CD4-positive, alpha-beta T cell (primary cell): Measurements from ENCODE around the gene PDE8A. TPM values are rescaled to one million over a fixed set of nuclear protein-coding genes. Genes with fewer than 3 reads are reported as not detected.

ENCODE experiments used
- ATAC-seq: fragments of 200-7000 bp; cut with Tn5 transposase; one replicate; pipeline ENCODE4 v1.10.0; 2022; ENCODE audit warnings: mild to moderate bottlenecking; ENCODE audit not compliant: poor library complexity
- CTCF ChIA-PET: fragments of 350-600 bp; sonication (Branson Sonifier 250); formaldehyde crosslinking; loops from one replicate; lab custom pipeline; 2021; ENCODE audit warnings: antibody characterized with exemption, inconsistent platforms; lab: Charles Lee
- POLR2A ChIA-PET: fragments of 350-600 bp; sonication (Branson Sonifier 250); formaldehyde crosslinking; loops from one replicate; lab custom pipeline; 2021; ENCODE audit warnings: antibody characterized with exemption, inconsistent platforms; lab: Charles Lee
- DNase-seq, 14 experiments: peaks; one replicate each; pipeline ENCODE4 v3.0.0-alpha.2; 2013 to 2020; ENCODE audit warnings: mixed read lengths in 2 of 14
- H3K27ac ChIP-seq, 2 donors: one replicate each; pipeline versions ENCODE4 v1.5.1 to v1.7.0; 2013; ENCODE audit warnings: low read length in 2 of 2, low read depth in 1 of 2, mild to moderate bottlenecking in 1 of 2
- H3K27me3 ChIP-seq, 2 experiments: 1 replicate in 1 of 2; 2 replicates in 1 of 2; pipeline versions ENCODE4 v1.6.1 to v1.7.0; 2013; ENCODE audit warnings: low read length in 2 of 2, control low read depth in 1 of 2, mild to moderate bottlenecking in 1 of 2, moderate library complexity in 1 of 2; ENCODE audit not compliant: insufficient read depth in 2 of 2, control insufficient read depth in 1 of 2
- H3K36me3 ChIP-seq: one replicate; pipeline ENCODE4 v1.6.1; 2013; ENCODE audit warnings: low read length, control low read depth; ENCODE audit not compliant: insufficient read depth
- H3K4me1 ChIP-seq: one replicate; pipeline ENCODE4 v1.6.1; 2013; ENCODE audit warnings: low read length, control low read depth; ENCODE audit not compliant: insufficient read depth
- H3K4me3 ChIP-seq: one replicate; pipeline ENCODE4 v1.5.1; 2013; ENCODE audit warnings: mild to moderate bottlenecking, low read length, moderate library complexity
- H3K9me3 ChIP-seq, 2 experiments: 1 replicate in 1 of 2; 2 replicates in 1 of 2; pipeline versions ENCODE4 v1.6.1 to v1.7.0; 2013; ENCODE audit warnings: low read length in 2 of 2, mild to moderate bottlenecking in 2 of 2, control low read depth in 1 of 2, moderate library complexity in 1 of 2; ENCODE audit not compliant: control insufficient read depth in 1 of 2, insufficient read depth in 1 of 2
- H3K27ac Mint-ChIP-seq: one replicate; pipeline ENCODE4 v1.8.0; 2020; ENCODE audit warnings: mixed read lengths
- H3K27me3 Mint-ChIP-seq: one replicate; pipeline ENCODE4 v1.8.0; 2021; ENCODE audit warnings: mixed read lengths
- H3K36me3 Mint-ChIP-seq: one replicate; pipeline ENCODE4 v1.8.0; 2021; ENCODE audit warnings: low read depth, mixed read lengths
- H3K4me1 Mint-ChIP-seq: one replicate; pipeline ENCODE4 v1.8.0; 2021; ENCODE audit warnings: low read depth, mixed read lengths
- H3K4me3 Mint-ChIP-seq: one replicate; pipeline ENCODE4 v1.8.0; 2020; ENCODE audit warnings: mild to moderate bottlenecking, mixed read lengths
- H3K9me3 Mint-ChIP-seq: one replicate; pipeline ENCODE4 v1.8.0; 2020; ENCODE audit warnings: mixed read lengths
- intact Hi-C, 2 experiments: fragments of 100-400 bp; cut with DNase I in 1 of 2; cut with micrococcal nuclease in 1 of 2; formaldehyde crosslinking; loops; one replicate each; pipeline versions ENCODE4 v1.15.1 to v1.9.0; 2023 to 2025; cut with DNase I, micrococcal nuclease
- total RNA-seq, 174 experiments: library from RNA in 2 of 174; stranded (reverse) in 2 of 174; gene quantifications; one replicate each; pipeline ENCODE4 v1.2.3 and lab custom pipeline; 2021 to 2026
- TF ChIP-seq, protein P1 (sequence below): fragments of 200-600 bp; IDR thresholded peaks from one replicate; pipeline ENCODE4 v1.8.0; 2022; ENCODE audit warnings: antibody characterized with exemption, mild to moderate bottlenecking

Gene PDE8A
- total RNA-seq, 2 experiments from 2014 or later: 29.8 to 34.3 TPM

DNA sequence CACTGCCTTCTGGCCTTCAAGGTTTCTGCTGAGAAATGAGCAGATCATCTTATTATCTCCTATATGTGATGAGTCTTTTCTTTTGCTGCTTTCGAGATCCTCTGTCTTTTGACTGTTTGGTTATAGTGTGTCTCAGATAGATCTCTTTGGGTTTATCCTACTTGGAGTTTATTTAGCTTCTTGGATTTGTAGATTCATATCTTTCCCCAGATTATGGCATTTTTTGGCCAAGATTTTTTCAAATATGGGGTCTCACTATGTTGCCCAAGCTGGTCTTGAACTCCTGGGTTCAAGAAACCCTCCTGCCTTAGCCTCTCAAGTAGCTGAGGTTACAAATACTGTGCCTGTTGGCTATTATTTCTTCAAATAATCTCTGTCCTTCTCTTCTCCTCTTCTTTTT lies 150.3 kb downstream of the PDE8A start:
- H3K9me3 Mint-ChIP-seq: no peaks in the 10 kb centered on the region
- DNase-seq (no peak), ATAC-seq (no peak)
- Histone ChIP-seq H3K27me3 (no peaks in the 10 kb centered on the region), H3K4me3 (no peak overlapping the region), H3K9me3 (no peaks in the 10 kb centered on the region), H3K4me1 (no peaks in the 10 kb centered on the region), H3K27ac (no peak overlapping the region), H3K36me3 (peaks cover 32% of the 10 kb centered on the region)
- no peak overlapping the region for H3K4me3 Mint-ChIP-seq
- no peaks in the 10 kb centered on the region for H3K4me1 Mint-ChIP-seq
- intact Hi-C loops: no loop called here
- H3K27ac Mint-ChIP-seq: no peak overlapping the region
- H3K27me3 Mint-ChIP-seq: no peaks in the 10 kb centered on the region
- ChIA-PET CTCF (no interaction called here), POLR2A (no interaction called here)
- TF ChIP-seq, protein P1, sequence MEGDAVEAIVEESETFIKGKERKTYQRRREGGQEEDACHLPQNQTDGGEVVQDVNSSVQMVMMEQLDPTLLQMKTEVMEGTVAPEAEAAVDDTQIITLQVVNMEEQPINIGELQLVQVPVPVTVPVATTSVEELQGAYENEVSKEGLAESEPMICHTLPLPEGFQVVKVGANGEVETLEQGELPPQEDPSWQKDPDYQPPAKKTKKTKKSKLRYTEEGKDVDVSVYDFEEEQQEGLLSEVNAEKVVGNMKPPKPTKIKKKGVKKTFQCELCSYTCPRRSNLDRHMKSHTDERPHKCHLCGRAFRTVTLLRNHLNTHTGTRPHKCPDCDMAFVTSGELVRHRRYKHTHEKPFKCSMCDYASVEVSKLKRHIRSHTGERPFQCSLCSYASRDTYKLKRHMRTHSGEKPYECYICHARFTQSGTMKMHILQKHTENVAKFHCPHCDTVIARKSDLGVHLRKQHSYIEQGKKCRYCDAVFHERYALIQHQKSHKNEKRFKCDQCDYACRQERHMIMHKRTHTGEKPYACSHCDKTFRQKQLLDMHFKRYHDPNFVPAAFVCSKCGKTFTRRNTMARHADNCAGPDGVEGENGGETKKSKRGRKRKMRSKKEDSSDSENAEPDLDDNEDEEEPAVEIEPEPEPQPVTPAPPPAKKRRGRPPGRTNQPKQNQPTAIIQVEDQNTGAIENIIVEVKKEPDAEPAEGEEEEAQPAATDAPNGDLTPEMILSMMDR: no peak
- H3K36me3 Mint-ChIP-seq: peaks cover 95% of the 10 kb centered on the region

DNA sequence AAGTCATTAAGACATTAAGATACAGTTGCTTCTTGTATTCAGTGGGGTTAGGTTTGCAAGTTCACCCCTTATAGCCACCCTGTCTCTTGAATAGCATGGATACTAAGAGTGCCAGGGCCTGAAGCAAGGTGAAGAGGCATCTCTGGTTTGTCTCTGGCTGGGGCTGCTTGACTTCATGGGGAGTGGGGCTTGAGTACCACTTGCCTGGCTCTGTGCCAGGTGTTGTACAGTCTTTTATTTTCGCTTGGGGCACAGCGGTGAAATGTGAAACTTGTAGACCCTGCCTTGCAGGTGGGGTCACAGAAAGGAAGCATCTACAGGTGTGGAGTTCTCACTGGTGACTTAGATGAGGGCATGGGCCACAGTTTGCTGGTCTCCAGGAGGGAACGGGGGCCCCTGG lies 152.1 kb downstream of the PDE8A start:
- Mint-ChIP-seq H3K27me3 (no peaks in the 10 kb centered on the region), H3K9me3 (no peaks in the 10 kb centered on the region), H3K4me3 (no peak overlapping the region), H3K27ac (no peak overlapping the region), H3K36me3 (peaks cover 90% of the 10 kb centered on the region), H3K4me1 (no peaks in the 10 kb centered on the region)
- CTCF ChIA-PET: no interaction called here
- TF ChIP-seq, protein P1: no peak
- ATAC-seq (no peak), DNase-seq (no peak)
- Histone ChIP-seq H3K9me3 (no peaks in the 10 kb centered on the region), H3K36me3 (peaks cover 37% of the 10 kb centered on the region), H3K4me3 (no peak overlapping the region), H3K27me3 (no peaks in the 10 kb centered on the region), H3K4me1 (no peaks in the 10 kb centered on the region), H3K27ac (no peak overlapping the region)
- intact Hi-C loops: no loop called here
- POLR2A ChIA-PET: no interaction called here

DNA sequence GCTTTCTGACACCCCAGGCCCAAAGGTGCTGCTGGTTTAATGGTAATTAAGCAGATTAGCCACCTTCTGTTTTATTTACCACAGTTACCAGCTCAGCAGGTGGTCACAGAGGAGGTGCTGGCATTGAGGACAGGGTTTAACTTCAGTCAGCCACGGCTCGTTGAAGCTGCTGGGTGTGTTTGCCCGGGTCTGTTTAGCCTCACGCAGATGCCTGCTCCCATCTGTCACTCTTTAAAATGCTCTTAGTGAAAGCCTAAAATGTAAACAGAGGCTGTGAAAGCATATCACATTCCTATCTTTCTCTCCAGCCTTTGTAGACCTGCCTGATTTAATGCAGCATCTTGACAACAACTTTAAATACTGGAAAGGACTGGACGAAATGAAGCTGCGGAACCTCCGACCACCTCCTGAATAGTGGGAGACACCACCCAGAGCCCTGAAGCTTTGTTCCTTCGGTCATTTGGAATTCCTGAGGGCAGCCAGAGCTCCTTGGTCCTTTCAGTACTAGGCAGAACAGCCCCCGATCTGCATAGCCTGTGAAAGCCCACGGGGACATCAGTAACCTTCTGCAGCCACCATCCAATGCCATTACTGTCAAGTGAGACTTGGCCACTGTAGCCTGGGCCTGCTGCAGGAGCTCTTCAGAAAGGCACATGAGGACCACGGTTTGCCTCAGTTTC lies 156.0 kb downstream of the PDE8A start:
- intact Hi-C loops: no loop called here
- peaks cover 36% of the 10 kb centered on the region for H3K36me3 ChIP-seq
- no peak overlapping the region for H3K4me3 ChIP-seq
- Mint-ChIP-seq H3K9me3 (no peaks in the 10 kb centered on the region), H3K4me1 (no peaks in the 10 kb centered on the region), H3K4me3 (no peak overlapping the region), H3K36me3 (peaks cover 58% of the 10 kb centered on the region), H3K27ac (no peak overlapping the region), H3K27me3 (no peaks in the 10 kb centered on the region)
- ATAC-seq: no peak
- TF ChIP-seq, protein P1: no peak
- no peaks in the 10 kb centered on the region for H3K27me3 ChIP-seq
- ChIA-PET POLR2A (no interaction called here), CTCF (no interaction called here)
- H3K9me3 ChIP-seq: no peaks in the 10 kb centered on the region
- no peak for DNase-seq
- H3K4me1 ChIP-seq: no peaks in the 10 kb centered on the region
- H3K27ac ChIP-seq: no peak overlapping the region
